OCI-LY3 (cell line): ENCODE results near the gene MAFG.

ENCODE experiments used
- CTCF ChIP-seq: fragments of 200-600, 300-600 bp; sonication (generic); IDR thresholded peaks from 2 replicates; pipeline ENCODE4 v1.5.1; 2014; ENCODE audit warnings: antibody characterized with exemption, low read length, low read depth
- EZH2phosphoT487 ChIP-seq: fragments of 200-600 bp; shearing (Covaris generic); IDR thresholded peaks from 2 replicates; pipeline ENCODE4 v1.6.1; 2018; ENCODE audit warnings: antibody characterized with exemption, mixed run types, low read depth

GRCh38 chr17:81968396-81968745 is 40.8 kb upstream of the MAFG start:
- no peak for TF ChIP-seq CTCF
- TF ChIP-seq EZH2phosphoT487, result no peak
